Calu3 (cell line): Measurements from ENCODE around the gene STX3. TPM values are rescaled to one million over a fixed set of nuclear protein-coding genes. Genes with fewer than 3 reads are reported as not detected.
A peak's percentile ranks its signal among the peaks of the same experiment; 100 is the strongest.

ENCODE experiments used
- BruUV-seq: library from RNA; stranded (reverse); fragments of 400-500 nt; replicated peaks from 2 replicates; lab custom pipeline; 2021; lab: Mats Ljungman, UMichigan
- CTCF ChIA-PET: fragments of 300-600 bp; sonication (Branson Sonifier 250); formaldehyde crosslinking; loops from one replicate; lab custom pipeline; 2022; ENCODE audit warnings: antibody characterized with exemption; lab: Charles Lee
- DNase-seq: peaks from one replicate; pipeline ENCODE4 v3.0.0; 2022
- H3K27ac Mint-ChIP-seq: one replicate; pipeline ENCODE4 v1.8.0; 2022; ENCODE audit warnings: mixed read lengths; ENCODE audit not compliant: unreplicated experiment
- H3K27me3 Mint-ChIP-seq: one replicate; pipeline ENCODE4 v1.8.0; 2022; ENCODE audit warnings: mixed read lengths; ENCODE audit not compliant: unreplicated experiment
- H3K36me3 Mint-ChIP-seq: one replicate; pipeline ENCODE4 v1.8.0; 2022; ENCODE audit warnings: mild to moderate bottlenecking, moderate library complexity, mixed read lengths; ENCODE audit not compliant: insufficient read depth, unreplicated experiment
- H3K4me1 Mint-ChIP-seq: one replicate; pipeline ENCODE4 v1.8.0; 2022; ENCODE audit warnings: mild to moderate bottlenecking, low read depth, mixed read lengths; ENCODE audit not compliant: unreplicated experiment
- H3K4me3 Mint-ChIP-seq: one replicate; pipeline ENCODE4 v1.8.0; 2022; ENCODE audit warnings: mild to moderate bottlenecking, low read depth, moderate library complexity, mixed read lengths; ENCODE audit not compliant: unreplicated experiment
- H3K9me3 Mint-ChIP-seq: one replicate; pipeline ENCODE4 v1.8.0; 2022; ENCODE audit warnings: low read depth, mixed read lengths; ENCODE audit not compliant: unreplicated experiment
- CTCF ChIP-seq: fragments of 200-600 bp; IDR thresholded peaks from one replicate; pipeline ENCODE4 v1.8.0; 2022; ENCODE audit warnings: antibody characterized with exemption; ENCODE audit not compliant: unreplicated experiment
- intact Hi-C: fragments of 100-400 bp; cut with micrococcal nuclease; formaldehyde crosslinking; loops from one replicate; pipeline ENCODE4 v1.10.0; 2022; ENCODE audit not compliant: unreplicated experiment
- total RNA-seq: library from RNA; stranded (reverse); gene quantifications from 2 replicates; pipeline ENCODE4 v1.2.3, GENCODE V29; 2022

STX3 gene
- total RNA-seq, 1 experiment from 2014 or later = 50.1 TPM

GRCh38 chr11:59758401-59759037 lies 3.3 kb downstream of the STX3 start:
- no peak overlapping the region for H3K27ac Mint-ChIP-seq
- H3K4me3 Mint-ChIP-seq = no peak overlapping the region
- no TSS peak for BruUV-seq
- DNase-seq = no peak
- peaks cover 66% of the 10 kb centered on the region for H3K4me1 Mint-ChIP-seq
- peaks cover 52% of the 10 kb centered on the region for H3K36me3 Mint-ChIP-seq
- no peak for TF ChIP-seq CTCF
- no peaks in the 10 kb centered on the region for H3K27me3 Mint-ChIP-seq
- intact Hi-C loops = loop anchor here (5.0 to 10.0 kb wide), 2 partner anchors 91 to 156 kb away; partner anchors contain the start of gene PATL1
- no peaks in the 10 kb centered on the region for H3K9me3 Mint-ChIP-seq
- CTCF ChIA-PET = interaction anchor here (0.6 to 1.9 kb wide), 2 partner anchors 18 to 182 kb away, joined by 3 to 6 read pairs; no protein-coding TSS in a partner anchor

GRCh38 chr11:59759900-59760299 lies 4.7 kb downstream of the STX3 start:
- DNase-seq = no peak
- CTCF ChIA-PET = interaction anchor here (1.3 kb wide), 1 partner anchor 101 kb away, joined by 4 read pairs; no protein-coding TSS in a partner anchor
- no TSS peak for BruUV-seq
- intact Hi-C loops = loop anchor here (5.0 to 10.0 kb wide), 2 partner anchors 93 to 155 kb away; partner anchors contain the start of gene PATL1
- peaks cover 40% of the 10 kb centered on the region for H3K36me3 Mint-ChIP-seq
- no peak overlapping the region for H3K27ac Mint-ChIP-seq
- H3K27me3 Mint-ChIP-seq = no peaks in the 10 kb centered on the region
- H3K4me1 Mint-ChIP-seq = peaks cover 75% of the 10 kb centered on the region
- TF ChIP-seq CTCF = no peak
- no peak overlapping the region for H3K4me3 Mint-ChIP-seq
- H3K9me3 Mint-ChIP-seq = no peaks in the 10 kb centered on the region

GRCh38 chr11:59760771-59761170 lies 5.6 kb downstream of the STX3 start:
- Mint-ChIP-seq H3K27ac (no peak overlapping the region), H3K36me3 (peaks cover 32% of the 10 kb centered on the region), H3K4me1 (peaks cover 82% of the 10 kb centered on the region), H3K9me3 (no peaks in the 10 kb centered on the region), H3K4me3 (peak overlapping the region; percentile 12), H3K27me3 (no peaks in the 10 kb centered on the region)
- intact Hi-C loops = no loop called here
- CTCF ChIA-PET = no interaction called here
- TF ChIP-seq CTCF = no peak
- DNase-seq = no peak
- no TSS peak for BruUV-seq

GRCh38 chr11:59761993-59762392 lies 6.8 kb downstream of the STX3 start:
- no peak overlapping the region for H3K27ac Mint-ChIP-seq
- CTCF ChIA-PET = interaction anchor here (0.7 kb wide), 1 partner anchor 232 kb away, joined by 4 read pairs; no protein-coding TSS in a partner anchor
- no peak overlapping the region for H3K4me3 Mint-ChIP-seq
- BruUV-seq = no TSS peak
- intact Hi-C loops = no loop called here
- H3K4me1 Mint-ChIP-seq = peaks cover 74% of the 10 kb centered on the region
- H3K36me3 Mint-ChIP-seq = peaks cover 19% of the 10 kb centered on the region
- no peak for DNase-seq
- H3K27me3 Mint-ChIP-seq = no peaks in the 10 kb centered on the region
- H3K9me3 Mint-ChIP-seq = no peaks in the 10 kb centered on the region
- no peak for TF ChIP-seq CTCF
